Measurements from ENCODE around the gene CHP2. TPM values are rescaled to one million over a fixed set of nuclear protein-coding genes. Genes with fewer than 3 reads are reported as not detected.

Gene CHP2
- total RNA-seq, 1 experiment from 2014 or later, result 1.4 TPM

DNA sequence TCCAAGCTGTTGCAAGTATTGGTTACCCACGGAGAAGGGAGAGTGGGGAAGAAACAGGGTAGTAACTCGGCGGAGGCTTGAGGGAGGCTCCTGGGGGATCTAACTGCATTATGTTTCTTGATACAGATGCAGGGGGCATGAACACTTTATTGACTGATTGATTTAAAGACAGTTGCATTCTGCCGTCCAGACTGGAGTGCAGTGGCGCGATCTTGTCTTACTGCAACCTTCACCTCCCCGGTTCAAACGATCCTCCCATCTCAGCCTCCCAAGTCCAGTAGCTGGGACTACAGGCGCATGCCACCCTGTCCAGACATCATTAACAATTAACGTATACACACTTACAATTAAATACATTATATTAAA is 26.7 kb upstream of the CHP2 start:
- Histone ChIP-seq H3K14ac (ENCODE audit: insufficient read depth, low read length) (no peak overlapping the region), H4K5ac (ENCODE audit: insufficient read length, low read depth, low read length) (no peak overlapping the region), H3K79me2 (ENCODE audit: insufficient read depth, low read length) (no peaks in the 10 kb centered on the region), H3K27me3 (ENCODE audit: insufficient read depth, low read length) (no peaks in the 10 kb centered on the region), H3K9ac (ENCODE audit: extremely low read depth, insufficient read length, low read length) (no peak overlapping the region), H3K4me1 (ENCODE audit: insufficient read depth, low read length) (no peaks in the 10 kb centered on the region; the same call in 1 of the 2 replicates), H2AFZ (ENCODE audit: low read length) (no peak overlapping the region), H3K4me2 (ENCODE audit: insufficient read depth, insufficient read length, low read length) (no peak overlapping the region), H3K79me1 (ENCODE audit: insufficient read depth, low read depth, low read length, poor library complexity, severe bottlenecking) (no peaks in the 10 kb centered on the region), H4K91ac (ENCODE audit: insufficient read length, low read depth, low read length) (no peak overlapping the region), H2BK120ac (ENCODE audit: low read depth, low read length, poor library complexity, severe bottlenecking) (no peak overlapping the region), H3K4ac (ENCODE audit: low read depth, low read length) (no peak overlapping the region), H3K23me2 (ENCODE audit: insufficient read length, low read depth, low read length, poor library complexity, severe bottlenecking) (no peaks in the 10 kb centered on the region), H3K56ac (ENCODE audit: insufficient read length, low read depth, low read length) (no peak overlapping the region), H3K9me3 (ENCODE audit: control insufficient read depth, low read depth, low read length) (no peaks in the 10 kb centered on the region), H3K27ac (ENCODE audit: insufficient read length, low read depth, low read length) (no peak overlapping the region), H2BK12ac (ENCODE audit: insufficient read length, low read depth, low read length) (no peak overlapping the region), H3K18ac (ENCODE audit: insufficient read length, low read depth, low read length) (no peak overlapping the region), H3T11ph (ENCODE audit: low read length) (no peak overlapping the region), H2BK15ac (ENCODE audit: low read depth, low read length) (no peak overlapping the region), H2AK5ac (ENCODE audit: insufficient read length, low read length) (no peak overlapping the region), H4K8ac (replicated peaks; ENCODE audit: insufficient read length, low read depth, low read length) (no peak overlapping the region), H4K20me1 (ENCODE audit: control insufficient read depth, insufficient read depth, insufficient read length) (no peaks in the 10 kb centered on the region), H2BK20ac (ENCODE audit: low read depth, low read length, poor library complexity, severe bottlenecking) (no peak overlapping the region), H2BK5ac (ENCODE audit: insufficient read length, low read length) (no peak overlapping the region), H3K23ac (ENCODE audit: insufficient read length, low read depth, low read length) (no peak overlapping the region)
- peaks cover 5% of the 10 kb centered on the region for H3K27me3 Mint-ChIP-seq (ENCODE audit: low read depth)
- WGBS (ENCODE audit: extremely low coverage, insufficient read length, low lambda C conversion rate), result no CpG with 5 or more reads among the region's 10 CpGs
- H3K4me3 Mint-ChIP-seq, result no peak overlapping the region
- 0 out of 7 replicates have a peak overlapping the region, but pooled peaks of 1 of the 3 experiments have one; percentile 26 for H3K27ac Mint-ChIP-seq
- TF ChIP-seq, protein P1, sequence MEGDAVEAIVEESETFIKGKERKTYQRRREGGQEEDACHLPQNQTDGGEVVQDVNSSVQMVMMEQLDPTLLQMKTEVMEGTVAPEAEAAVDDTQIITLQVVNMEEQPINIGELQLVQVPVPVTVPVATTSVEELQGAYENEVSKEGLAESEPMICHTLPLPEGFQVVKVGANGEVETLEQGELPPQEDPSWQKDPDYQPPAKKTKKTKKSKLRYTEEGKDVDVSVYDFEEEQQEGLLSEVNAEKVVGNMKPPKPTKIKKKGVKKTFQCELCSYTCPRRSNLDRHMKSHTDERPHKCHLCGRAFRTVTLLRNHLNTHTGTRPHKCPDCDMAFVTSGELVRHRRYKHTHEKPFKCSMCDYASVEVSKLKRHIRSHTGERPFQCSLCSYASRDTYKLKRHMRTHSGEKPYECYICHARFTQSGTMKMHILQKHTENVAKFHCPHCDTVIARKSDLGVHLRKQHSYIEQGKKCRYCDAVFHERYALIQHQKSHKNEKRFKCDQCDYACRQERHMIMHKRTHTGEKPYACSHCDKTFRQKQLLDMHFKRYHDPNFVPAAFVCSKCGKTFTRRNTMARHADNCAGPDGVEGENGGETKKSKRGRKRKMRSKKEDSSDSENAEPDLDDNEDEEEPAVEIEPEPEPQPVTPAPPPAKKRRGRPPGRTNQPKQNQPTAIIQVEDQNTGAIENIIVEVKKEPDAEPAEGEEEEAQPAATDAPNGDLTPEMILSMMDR (conservative IDR thresholded peaks at IDR 0.05), result peak; percentile 7; the same call in 1 of the 3 replicates
- H3K36me3 Mint-ChIP-seq (ENCODE audit: insufficient read depth in 1 of 3, low read depth in 3 of 3), result peaks cover 0 to 2% (median 2%) of the 10 kb centered on the region in 3 experiments; a peak in 2 of 7 replicates
- H3K9me3 Mint-ChIP-seq, result peaks cover 3% of the 10 kb centered on the region in 2 experiments
- peaks cover 11 to 17% of the 10 kb centered on the region in 2 experiments for H3K4me1 Mint-ChIP-seq
- DNase-seq, result no peak
